Activated CD8-positive, alpha-beta memory T cell treated with anti-CD3 and anti-CD28 coated beads for 1 hour (primary cell): ENCODE measurements around the gene LRRC55.

Experiments
- DNase-seq, 2 donors: peaks; one replicate each; pipeline ENCODE4 v3.0.0-alpha.2; 2020; ENCODE audit warnings: low read depth in 1 of 2; ENCODE audit errors: extremely low read depth in 1 of 2

The LRRC55 gene

GRCh38 chr11:57231539-57232253 is 49.9 kb downstream of the LRRC55 start:
- no peak for DNase-seq

GRCh38 chr11:57233702-57234101 is 51.9 kb downstream of the LRRC55 start:
- DNase-seq, result no peak

- no peak for DNase-seq
Observed at GRCh38 chr11:57235761-57236703, 54.3 kb downstream of the LRRC55 start.

- no peak for DNase-seq
Observed at GRCh38 chr11:57237204-57237681, 55.5 kb downstream of the LRRC55 start, which contains the start of gene APLNR. Gene APLNR, minus strand, starts transcription at chr11:57237250. Its CDS starts 246 bp downstream, at chr11:57237004.

- no peak for DNase-seq
Observed at GRCh38 chr11:57239348-57239747, 57.6 kb downstream of the LRRC55 start.

- no peak for DNase-seq
Observed at GRCh38 chr11:57240007-57240406, 58.3 kb downstream of the LRRC55 start.

- DNase-seq, result no peak
Observed at GRCh38 chr11:57240757-57241156, 59.0 kb downstream of the LRRC55 start.
